ENCODE results near the gene LSM14B.
A peak's percentile ranks its signal among the peaks of the same experiment; 100 is the strongest.

Gene LSM14B

DNA sequence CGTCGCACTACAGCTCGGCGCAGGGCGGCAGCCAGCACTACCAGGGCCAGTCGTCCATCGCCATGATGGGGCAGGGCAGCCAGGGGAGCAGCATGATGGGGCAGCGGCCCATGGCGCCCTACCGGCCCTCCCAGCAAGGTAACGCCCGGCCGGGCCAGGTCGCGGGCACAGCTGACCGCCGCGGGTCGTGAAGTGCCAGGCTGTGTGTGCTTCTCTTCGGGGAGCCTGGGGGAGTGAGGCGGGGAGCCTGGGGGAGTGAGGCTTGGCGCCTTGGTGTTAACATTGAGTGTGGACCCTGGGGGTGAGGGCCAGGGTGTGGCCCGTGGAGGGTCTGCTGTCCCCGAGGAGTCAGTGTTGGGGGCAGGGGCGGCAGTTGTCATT is 41.2 kb downstream of the LSM14B start:
- TF ChIP-seq POLR2A (IDR thresholded peaks at IDR 0.05; ENCODE audit: extremely low read depth, insufficient read length) (no peak), MAX (IDR thresholded peaks at IDR 0.05; ENCODE audit: low read depth, low read length) (no peak), MYC (IDR thresholded peaks at IDR 0.05; ENCODE audit: low read depth, low read length) (no peak)
- TF ChIP-seq, protein P1, sequence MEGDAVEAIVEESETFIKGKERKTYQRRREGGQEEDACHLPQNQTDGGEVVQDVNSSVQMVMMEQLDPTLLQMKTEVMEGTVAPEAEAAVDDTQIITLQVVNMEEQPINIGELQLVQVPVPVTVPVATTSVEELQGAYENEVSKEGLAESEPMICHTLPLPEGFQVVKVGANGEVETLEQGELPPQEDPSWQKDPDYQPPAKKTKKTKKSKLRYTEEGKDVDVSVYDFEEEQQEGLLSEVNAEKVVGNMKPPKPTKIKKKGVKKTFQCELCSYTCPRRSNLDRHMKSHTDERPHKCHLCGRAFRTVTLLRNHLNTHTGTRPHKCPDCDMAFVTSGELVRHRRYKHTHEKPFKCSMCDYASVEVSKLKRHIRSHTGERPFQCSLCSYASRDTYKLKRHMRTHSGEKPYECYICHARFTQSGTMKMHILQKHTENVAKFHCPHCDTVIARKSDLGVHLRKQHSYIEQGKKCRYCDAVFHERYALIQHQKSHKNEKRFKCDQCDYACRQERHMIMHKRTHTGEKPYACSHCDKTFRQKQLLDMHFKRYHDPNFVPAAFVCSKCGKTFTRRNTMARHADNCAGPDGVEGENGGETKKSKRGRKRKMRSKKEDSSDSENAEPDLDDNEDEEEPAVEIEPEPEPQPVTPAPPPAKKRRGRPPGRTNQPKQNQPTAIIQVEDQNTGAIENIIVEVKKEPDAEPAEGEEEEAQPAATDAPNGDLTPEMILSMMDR (IDR thresholded peaks at IDR 0.05; ENCODE audit: low read depth, low read length) = no peak
- H3K4me3 ChIP-seq (ENCODE audit: low read depth, low read length) = no peak overlapping the region
- no peak for DNase-seq (ENCODE audit: low read depth)

GRCh38 chr20:62163986-62164762 is 41.9 kb downstream of the LSM14B start:
- TF ChIP-seq MAX (IDR thresholded peaks at IDR 0.05; ENCODE audit: low read depth, low read length) = no peak
- TF ChIP-seq MYC (IDR thresholded peaks at IDR 0.05; ENCODE audit: low read depth, low read length) = no peak
- no peak for TF ChIP-seq POLR2A (IDR thresholded peaks at IDR 0.05; ENCODE audit: extremely low read depth, insufficient read length)
- TF ChIP-seq, protein P1 (IDR thresholded peaks at IDR 0.05; ENCODE audit: low read depth, low read length) = no peak
- DNase-seq (ENCODE audit: low read depth) = no peak
- no peak overlapping the region for H3K4me3 ChIP-seq (ENCODE audit: low read depth, low read length)

DNA sequence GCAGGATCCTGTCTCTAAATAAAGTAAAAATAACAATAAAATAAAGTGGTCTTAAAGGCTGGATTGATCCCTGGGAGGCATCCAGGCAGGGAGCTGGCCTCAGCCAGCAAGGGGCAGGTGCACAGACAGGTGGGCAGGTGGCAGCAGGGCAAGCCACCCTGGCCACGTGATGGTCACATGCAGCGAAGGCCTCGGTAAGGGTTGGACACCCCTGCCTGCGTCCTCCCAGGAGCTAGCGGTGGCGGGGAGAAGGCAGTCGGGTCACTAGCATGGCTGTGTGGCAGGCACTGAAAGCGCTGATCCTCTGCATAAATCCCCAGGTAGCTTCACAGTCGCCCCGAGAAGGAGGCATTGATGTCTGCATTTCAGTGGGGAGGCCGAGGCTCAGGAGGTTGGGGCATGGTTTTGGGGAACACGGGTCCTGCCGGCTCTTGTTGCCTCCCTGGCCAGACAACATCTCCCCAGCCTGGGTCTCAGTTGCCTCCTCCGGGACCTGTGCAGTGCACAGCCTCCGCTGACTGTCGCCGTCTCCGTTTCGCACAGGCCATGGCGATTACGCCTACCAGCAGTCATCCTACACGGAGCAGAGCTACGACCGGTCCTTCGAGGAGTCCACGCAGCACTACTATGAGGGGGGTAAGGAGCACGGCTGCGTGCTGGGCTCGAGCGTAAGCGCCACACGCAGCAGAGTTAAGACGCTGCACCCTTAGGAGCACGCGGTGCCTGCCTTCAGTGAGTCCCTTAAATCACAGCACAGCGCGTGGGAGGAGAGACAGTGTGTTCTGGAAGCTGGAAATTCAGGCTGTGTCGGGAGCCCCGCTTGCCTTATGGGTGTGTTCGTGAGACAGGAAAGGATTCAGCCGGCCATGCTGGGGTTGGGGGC is 42.8 kb downstream of the LSM14B start:
- H3K4me3 ChIP-seq (ENCODE audit: low read depth, low read length) = no peak overlapping the region
- TF ChIP-seq POLR2A (IDR thresholded peaks at IDR 0.05; ENCODE audit: extremely low read depth, insufficient read length) (no peak), MYC (IDR thresholded peaks at IDR 0.05; ENCODE audit: low read depth, low read length) (no peak), MAX (IDR thresholded peaks at IDR 0.05; ENCODE audit: low read depth, low read length) (no peak)
- TF ChIP-seq, protein P1 (IDR thresholded peaks at IDR 0.05; ENCODE audit: low read depth, low read length) = no peak
- DNase-seq (ENCODE audit: low read depth) = no peak

DNA sequence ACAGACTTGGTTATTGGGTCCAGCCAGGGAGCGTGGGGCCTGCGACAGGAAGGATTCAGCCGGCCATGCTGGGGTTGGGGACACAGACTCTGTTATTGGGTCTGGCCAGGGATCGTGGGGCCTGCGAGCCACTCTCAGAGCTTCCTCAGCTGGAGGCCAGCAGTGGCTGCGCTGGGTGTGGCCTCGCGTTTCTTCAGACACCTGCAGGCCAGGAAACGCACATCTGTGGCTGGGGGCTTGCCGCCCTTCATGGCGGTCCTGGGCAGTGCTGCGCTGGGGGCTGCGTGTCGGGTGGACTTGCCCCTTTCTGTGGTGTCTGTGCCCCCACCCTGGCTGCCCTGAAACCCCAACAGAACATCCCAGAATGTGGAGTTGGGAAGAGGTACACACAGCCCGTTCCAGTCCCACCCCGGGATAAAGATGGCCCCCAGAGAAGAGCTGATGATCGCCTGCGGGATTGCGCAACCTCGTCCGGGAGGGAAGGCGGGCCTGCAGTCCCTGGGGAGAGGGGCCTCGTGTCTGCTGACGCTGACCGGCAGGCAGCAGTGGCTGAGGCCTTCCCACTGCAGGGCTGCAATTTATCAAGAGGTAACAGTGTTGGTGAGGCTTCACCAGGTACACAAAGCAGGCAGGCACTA is 43.6 kb downstream of the LSM14B start:
- H3K4me3 ChIP-seq (ENCODE audit: low read depth, low read length) = no peak overlapping the region
- peak; percentile 85 for DNase-seq (ENCODE audit: low read depth)
- no peak for TF ChIP-seq POLR2A (IDR thresholded peaks at IDR 0.05; ENCODE audit: extremely low read depth, insufficient read length)
- TF ChIP-seq MYC (IDR thresholded peaks at IDR 0.05; ENCODE audit: low read depth, low read length) = peak; percentile 86
- TF ChIP-seq MAX (IDR thresholded peaks at IDR 0.05; ENCODE audit: low read depth, low read length) = peak; percentile 68
- TF ChIP-seq, protein P1 (IDR thresholded peaks at IDR 0.05; ENCODE audit: low read depth, low read length) = no peak

DNA sequence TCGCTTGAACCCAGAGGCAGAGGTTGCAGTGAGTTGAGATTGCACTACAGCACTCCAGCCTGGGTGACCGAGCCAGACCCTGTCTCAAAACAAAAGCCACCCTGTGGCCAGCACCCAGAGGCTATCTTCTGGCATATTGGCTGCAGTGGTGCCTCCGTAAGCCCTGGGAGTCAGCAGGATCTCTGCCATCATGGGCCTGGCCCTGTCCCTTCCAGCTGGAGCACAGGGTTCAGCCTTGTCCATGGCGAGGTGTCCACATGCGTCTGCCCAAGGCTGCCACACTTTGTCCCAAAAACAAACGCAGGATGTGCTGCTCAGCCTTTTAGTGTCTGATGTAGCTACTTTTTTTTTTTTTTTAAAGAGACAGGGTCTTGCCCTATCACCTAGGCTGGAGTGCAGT is 45.2 kb downstream of the LSM14B start:
- TF ChIP-seq MAX (IDR thresholded peaks at IDR 0.05; ENCODE audit: low read depth, low read length) = no peak
- TF ChIP-seq MYC (IDR thresholded peaks at IDR 0.05; ENCODE audit: low read depth, low read length) = no peak
- no peak for TF ChIP-seq POLR2A (IDR thresholded peaks at IDR 0.05; ENCODE audit: extremely low read depth, insufficient read length)
- no peak overlapping the region for H3K4me3 ChIP-seq (ENCODE audit: low read depth, low read length)
- no peak for DNase-seq (ENCODE audit: low read depth)
